Liver (tissue), 9 donors: Measurements from ENCODE around the gene RIC8B. TPM values are rescaled to one million over a fixed set of nuclear protein-coding genes. Genes with fewer than 3 reads are reported as not detected.

Experiments
- DNase-seq: peaks from one replicate; pipeline ENCODE4 v3.0.0-alpha.2; 2017; ENCODE audit warnings: low spot score
- H3K27ac ChIP-seq, 2 donors: one replicate each; pipeline ENCODE4 v1.7.0; 2013; ENCODE audit warnings: inconsistent platforms in 2 of 2, low read length in 2 of 2, control low read depth in 1 of 2, low read depth in 1 of 2, mild to moderate bottlenecking in 1 of 2
- H3K27me3 ChIP-seq, 4 donors: one replicate each; pipeline versions ENCODE4 v1.6.1 to v1.7.0; 2013; ENCODE audit warnings: low read length in 3 of 4, inconsistent platforms in 1 of 4, mild to moderate bottlenecking in 1 of 4, moderate library complexity in 1 of 4; ENCODE audit not compliant: control insufficient read depth in 4 of 4, insufficient read depth in 4 of 4
- H3K36me3 ChIP-seq, 4 donors: one replicate each; pipeline versions ENCODE4 v1.6.1 to v1.7.0; 2013; ENCODE audit warnings: low read length in 3 of 4, mild to moderate bottlenecking in 3 of 4, low read depth in 1 of 4, moderate library complexity in 1 of 4; ENCODE audit not compliant: control insufficient read depth in 4 of 4, insufficient read depth in 3 of 4
- H3K4me1 ChIP-seq, 4 donors: one replicate each; pipeline versions ENCODE4 v1.6.1 to v1.7.0; 2013; ENCODE audit warnings: low read length in 3 of 4, mild to moderate bottlenecking in 3 of 4, moderate library complexity in 1 of 4; ENCODE audit not compliant: control insufficient read depth in 4 of 4, insufficient read depth in 4 of 4
- H3K4me3 ChIP-seq, 3 donors: one replicate each; pipeline versions ENCODE4 v1.6.1 to v1.7.0; 2013; ENCODE audit warnings: low read length in 3 of 3, control low read depth in 1 of 3, low read depth in 1 of 3, mild to moderate bottlenecking in 1 of 3
- H3K9ac ChIP-seq, 2 donors: one replicate each; pipeline ENCODE4 v1.7.0; 2013; ENCODE audit warnings: low read length in 2 of 2, mild to moderate bottlenecking in 2 of 2, moderate library complexity in 2 of 2, control low read depth in 1 of 2, low read depth in 1 of 2
- H3K9me3 ChIP-seq, 4 donors: one replicate each; pipeline versions ENCODE4 v1.6.1 to v1.7.0; 2013; ENCODE audit warnings: low read length in 3 of 4; ENCODE audit not compliant: control insufficient read depth in 4 of 4
- ATF3 ChIP-seq: IDR thresholded peaks from 2 replicates; pipeline ENCODE4 v1.6.1; 2016; ENCODE audit warnings: antibody characterized with exemption
- CTCF ChIP-seq: fragments of 150-350 bp; IDR thresholded peaks from 2 replicates; pipeline ENCODE4 v1.5.1; 2017; ENCODE audit warnings: improper control_type of control experiment, low read depth, low read length; ENCODE audit not compliant: missing input control
- FOXA1 ChIP-seq: IDR thresholded peaks from 2 replicates; pipeline ENCODE4 v1.6.1; 2016; ENCODE audit warnings: antibody characterized with exemption
- FOXA2 ChIP-seq: IDR thresholded peaks from 2 replicates; pipeline ENCODE4 v1.6.1; 2016; ENCODE audit warnings: antibody characterized with exemption
- GABPA ChIP-seq, 2 donors: IDR thresholded peaks in 1 of 2; conservative IDR thresholded peaks in 1 of 2; 2 replicates each; pipeline ENCODE4 v1.6.1; 2016; ENCODE audit warnings: antibody characterized with exemption in 2 of 2, mild to moderate bottlenecking in 1 of 2, moderate library complexity in 1 of 2
- HNF4A ChIP-seq, 2 donors: conservative IDR thresholded peaks; 2 replicates each; pipeline ENCODE4 v1.6.1; 2016; ENCODE audit warnings: antibody characterized with exemption in 2 of 2, mild to moderate bottlenecking in 2 of 2
- HNF4G ChIP-seq: IDR thresholded peaks from 2 replicates; pipeline ENCODE4 v1.6.1; 2016; ENCODE audit warnings: antibody characterized with exemption
- JUND ChIP-seq, 2 donors: IDR thresholded peaks; 2 replicates each; pipeline ENCODE4 v1.6.1; 2016; ENCODE audit warnings: antibody characterized with exemption in 2 of 2
- MAX ChIP-seq: IDR thresholded peaks from 2 replicates; pipeline ENCODE4 v1.6.1; 2016; ENCODE audit warnings: antibody characterized with exemption
- NR2F2 ChIP-seq: IDR thresholded peaks from 2 replicates; pipeline ENCODE4 v1.6.1; 2016; ENCODE audit warnings: antibody characterized with exemption
- RAD21 ChIP-seq, 2 donors: IDR thresholded peaks; 2 replicates each; pipeline ENCODE4 v1.6.1; 2016; ENCODE audit warnings: antibody characterized with exemption in 2 of 2, mild to moderate bottlenecking in 2 of 2
- REST ChIP-seq: IDR thresholded peaks from 2 replicates; pipeline ENCODE4 v1.6.1; 2016; ENCODE audit warnings: antibody characterized with exemption, mild to moderate bottlenecking
- RXRA ChIP-seq, 2 donors: IDR thresholded peaks; 2 replicates each; pipeline ENCODE4 v1.6.1; 2017 to 2018; ENCODE audit warnings: antibody characterized with exemption in 2 of 2, mild to moderate bottlenecking in 1 of 2
- SP1 ChIP-seq: IDR thresholded peaks from 2 replicates; pipeline ENCODE4 v1.6.1; 2018; ENCODE audit warnings: antibody characterized with exemption, mild to moderate bottlenecking
- TAF1 ChIP-seq: conservative IDR thresholded peaks from 2 replicates; pipeline ENCODE4 v1.6.1; 2016; ENCODE audit warnings: antibody characterized with exemption, mild to moderate bottlenecking
- YY1 ChIP-seq: IDR thresholded peaks from 2 replicates; pipeline ENCODE4 v1.6.1; 2016; ENCODE audit warnings: antibody characterized with exemption, mild to moderate bottlenecking
- ZBTB33 ChIP-seq: IDR thresholded peaks from 2 replicates; pipeline ENCODE4 v1.6.1; 2016; ENCODE audit warnings: antibody characterized with exemption
- WGBS: extraction: QIAGEN DNeasy Blood & Tissue Kit; methylation state at CpG from one replicate; pipeline ENCODE4 v1.1.7; 2013; 5-methylcytosine and 5-hydroxymethylcytosine counted together
- polyA plus RNA-seq, 2 donors: library from polyadenylated mRNA; stranded (reverse) in 1 of 2; unstranded in 1 of 2; fragments of 200-250 nt in 1 of 2; fragments of >200 nt in 1 of 2; fragmentation: Nextera tagmentation in 1 of 2; extraction: Ambion mirVana in 1 of 2; gene quantifications; one replicate each; pipeline versions ENCODE4 v1.2.1 to v1.2.3, GENCODE V29; 2013 to 2015
- total RNA-seq, 2 donors: library from RNA; depleted of rRNA; stranded (reverse); fragments of >200 nt; gene quantifications; one replicate each; pipeline ENCODE4 v1.2.3, GENCODE V29; 2014
- donor health status: healthy.
- donor health status: healthy.
- donor health status: healthy.
- donor health status: healthy.
- donor health status: healthy.

Gene RIC8B
- total and polyA plus RNA-seq, 4 donors: 2.7 to 15.1 (median 4.2) TPM

GRCh38 chr12:106757623-106758348, 16.7 kb upstream of the RIC8B start:
- H3K36me3 ChIP-seq: no peaks in the 10 kb centered on the region
- TF ChIP-seq RXRA (IDR thresholded peaks at IDR 0.05) (no peak), JUND (IDR thresholded peaks at IDR 0.05) (no peak), FOXA1 (no peak), REST (no peak)
- no peaks in the 10 kb centered on the region for H3K27me3 ChIP-seq
- H3K27ac ChIP-seq: no peak overlapping the region
- no peak overlapping the region for H3K4me3 ChIP-seq
- H3K9ac ChIP-seq: no peak overlapping the region
- peaks cover 0 to 6% (median 2%) of the 10 kb centered on the region in 4 donors for H3K4me1 ChIP-seq
- no peak for DNase-seq
- 82% methylated on average over 6 of the region's 6 CpGs for WGBS
- no peaks in the 10 kb centered on the region for H3K9me3 ChIP-seq

- no peaks in the 10 kb centered on the region for H3K27me3 ChIP-seq
- WGBS: 62% methylated on average over 7 of the region's 7 CpGs
- DNase-seq: no peak
- TF ChIP-seq FOXA2: no peak
- no peak for TF ChIP-seq TAF1
- no peak for TF ChIP-seq MAX
- no peak for TF ChIP-seq HNF4A (conservative IDR thresholded peaks at IDR 0.05)
- no peak for TF ChIP-seq ZBTB33
- no peak for TF ChIP-seq YY1
- TF ChIP-seq RAD21 (IDR thresholded peaks at IDR 0.05): no peak
- TF ChIP-seq CTCF: no peak
- no peak for TF ChIP-seq RXRA (IDR thresholded peaks at IDR 0.05)
- no peak for TF ChIP-seq SP1
- no peak for TF ChIP-seq FOXA1
- TF ChIP-seq HNF4G: no peak
- no peak for TF ChIP-seq REST
- TF ChIP-seq GABPA (IDR thresholded peaks at IDR 0.05 in 1 of 2, conservative IDR thresholded peaks at IDR 0.05 in 1 of 2): no peak
- no peak for TF ChIP-seq NR2F2
- no peak for TF ChIP-seq ATF3
- TF ChIP-seq JUND (IDR thresholded peaks at IDR 0.05): no peak
- H3K27ac ChIP-seq: no peak overlapping the region
- H3K4me3 ChIP-seq: no peak overlapping the region
- H3K4me1 ChIP-seq: peaks cover 0 to 6% (median 2%) of the 10 kb centered on the region in 4 donors
- no peaks in the 10 kb centered on the region for H3K36me3 ChIP-seq
- H3K9ac ChIP-seq: no peak overlapping the region
- no peaks in the 10 kb centered on the region for H3K9me3 ChIP-seq
Measured at GRCh38 chr12:106758349-106759110, 16.0 kb upstream of the RIC8B start.
